Heart left ventricle (tissue), 16 donors: ENCODE results near the gene ACP2. TPM values are rescaled to one million over a fixed set of nuclear protein-coding genes. Genes with fewer than 3 reads are reported as not detected.
A peak's percentile ranks its signal among the peaks of the same experiment; 100 is the strongest.

ENCODE experiments used
- ATAC-seq, 4 donors: fragments of 200-7000 bp; cut with Tn5 transposase; one replicate each; pipeline ENCODE4 v1.9.1; 2020 to 2022; ENCODE audit warnings: moderate library complexity in 4 of 4, mild to moderate bottlenecking in 3 of 4, moderate number of reproducible peaks in 1 of 4
- DNase-seq, 5 donors: peaks; one replicate each; pipeline ENCODE4 v3.0.0-alpha.2; 2020
- H3K27ac ChIP-seq, 12 donors: fragments of 200-600 bp; sonication (generic) in 4 of 12; one replicate each; pipeline versions ENCODE4 v1.5.0 to v1.8.0; 2016 to 2022; ENCODE audit warnings: mild to moderate bottlenecking in 2 of 12
- H3K27me3 ChIP-seq, 9 donors: fragments of 200-600 bp; sonication (generic) in 2 of 9; one replicate each; pipeline versions ENCODE4 v1.5.1 to v1.8.0; 2016 to 2022; ENCODE audit warnings: mild to moderate bottlenecking in 3 of 9
- H3K36me3 ChIP-seq, 9 donors: fragments of 200-600 bp; sonication (generic) in 2 of 9; one replicate each; pipeline versions ENCODE4 v1.5.0 to v1.8.0; 2018 to 2022; ENCODE audit warnings: mild to moderate bottlenecking in 2 of 9
- H3K4me1 ChIP-seq, 12 donors: fragments of 200-600 bp; sonication (generic) in 4 of 12; one replicate each; pipeline versions ENCODE4 v1.5.0 to v1.8.0; 2016 to 2022; ENCODE audit warnings: mild to moderate bottlenecking in 3 of 12
- H3K4me3 ChIP-seq, 12 donors: fragments of 200-600 bp; sonication (generic) in 4 of 12; one replicate each; pipeline versions ENCODE4 v1.5.0 to v1.8.0; 2017 to 2022; ENCODE audit warnings: mild to moderate bottlenecking in 9 of 12, moderate library complexity in 4 of 12
- H3K9me3 ChIP-seq, 12 donors: fragments of 200-600 bp; sonication (generic) in 4 of 12; one replicate each; pipeline versions ENCODE4 v1.5.0 to v1.8.0; 2016 to 2022; ENCODE audit warnings: mild to moderate bottlenecking in 1 of 12
- POLR2A ChIP-seq, 2 donors: fragments of 450-650 bp; IDR thresholded peaks; one replicate each; pipeline ENCODE4 v1.6.1; 2017; ENCODE audit warnings: antibody characterized with exemption in 2 of 2, mild to moderate bottlenecking in 2 of 2, moderate library complexity in 2 of 2
- WGBS, 4 donors: extraction: QIAGEN DNeasy Blood & Tissue Kit in 2 of 4; methylation state at CpG; one replicate each; pipeline versions ENCODE4 v1.1.5 to v1.1.7; 2013 to 2018; 5-methylcytosine and 5-hydroxymethylcytosine counted together
- intact Hi-C, 10 donors: fragments of 100-400 bp; cut with DNase I; formaldehyde crosslinking; loops; one replicate each; pipeline versions ENCODE4 v1.11.1 to v1.14.2; 2022
- polyA plus RNA-seq, 2 donors: library from polyadenylated mRNA; stranded (reverse); fragments of 200-250 nt; gene quantifications; one replicate each; pipeline ENCODE4 v1.2.3, GENCODE V29; 2013
- total RNA-seq, 9 donors: library from RNA; depleted of rRNA in 2 of 9; stranded (reverse); fragments of >200 nt in 2 of 9; fragmentation: NEBNext Ultra II Directional in 3 of 9; extraction: Animal tissue kit (Norgen Biotek cat#: 25700) in 3 of 9; gene quantifications; one replicate each; pipeline versions ENCODE4 v1.1.0 to v1.2.4, GENCODE V29; 2016 to 2023
- TF ChIP-seq, protein P1 (sequence below), 12 donors: fragments of 200-600 bp; sonication (generic) in 4 of 12; IDR thresholded peaks; one replicate each; pipeline versions ENCODE4 v1.5.0 to v1.8.0; 2018 to 2022; ENCODE audit warnings: antibody characterized with exemption in 12 of 12, mild to moderate bottlenecking in 5 of 12
- donor health status: ischemic (EF 13 %, LVEDD 7.1; RV severe dilation, severe dysfunction).
- donor health status: healthy with polysubstance abuse.
- donor health status: DM: no; HTN: yes; CAD: no.
- donor health status: DM: no; HTN: no; CAD: no.
- donor health status: ischemic (EF 25% LVEDD 6.9; RV normal size, moderate dysfunction).
- donor health status: ischemic (EF 25% LVEDD 5.7; RV mildly dilated, moderate dysfunction).
- donor health status: healthy.
- donor health status: DM: yes; HTN: yes; CAD: no.
- donor health status: ischemic (EF 35%, LVEDD 5.7; RV mildly dilated, moderate dysfunction).
- donor health status: nonischemic (EF 11% LVEDD 7.7; RV severe dilation, severe dysfunction).
- donor health status: DM: yes; HTN: yes; CAD: no.
- donor health status: PGD.
- donor health status: ischemic (EF 29% LVEDD 5.4; RV normal size, mild dysfunction).
- donor health status: nonischemic (EF 23%, LVEDD 6.1; RV moderate dilation, normal function).

ACP2 gene
- total and polyA plus RNA-seq, 11 donors: 18.0 to 60.4 (median 26.6) TPM

DNA sequence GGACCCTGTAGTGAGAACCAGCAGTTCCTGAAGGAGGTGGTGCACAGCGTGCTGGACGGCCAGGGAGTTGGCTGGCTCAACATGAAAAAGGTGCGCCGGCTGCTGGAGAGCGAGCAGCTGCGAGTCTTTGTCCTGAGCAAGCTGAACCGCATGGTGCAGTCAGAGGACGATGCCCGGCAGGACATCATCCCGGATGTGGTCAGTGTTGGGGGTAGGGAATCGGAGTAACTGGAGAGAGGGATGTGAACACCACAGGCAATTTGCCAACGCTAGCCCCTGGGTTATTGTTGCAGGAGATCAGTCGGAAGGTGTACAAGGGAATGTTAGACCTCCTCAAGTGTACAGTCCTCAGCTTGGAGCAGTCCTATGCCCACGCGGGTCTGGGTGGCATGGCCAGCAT, 41.2 kb upstream of the ACP2 start:
- no peak for ATAC-seq
- intact Hi-C loops: loop anchor here in 3 of 10 donors (2.0 to 5.0 kb wide), 4 partner anchors 15 to 67 kb away; partner anchors contain the start of gene MYBPC3 (in 1 of the 3)
- Histone ChIP-seq H3K4me3 (no peak overlapping the region), H3K4me1 (peaks cover 0 to 39% (median 5%) of the 10 kb centered on the region in 12 donors), H3K9me3 (no peaks in the 10 kb centered on the region), H3K36me3 (peaks cover 0 to 100% (median 98%) of the 10 kb centered on the region in 9 donors), H3K27ac (no peak overlapping the region), H3K27me3 (no peaks in the 10 kb centered on the region)
- 93 to 95% (median 94%) methylated on average over 15 of the region's 15 CpGs for WGBS, 4 donors
- TF ChIP-seq, protein P1, sequence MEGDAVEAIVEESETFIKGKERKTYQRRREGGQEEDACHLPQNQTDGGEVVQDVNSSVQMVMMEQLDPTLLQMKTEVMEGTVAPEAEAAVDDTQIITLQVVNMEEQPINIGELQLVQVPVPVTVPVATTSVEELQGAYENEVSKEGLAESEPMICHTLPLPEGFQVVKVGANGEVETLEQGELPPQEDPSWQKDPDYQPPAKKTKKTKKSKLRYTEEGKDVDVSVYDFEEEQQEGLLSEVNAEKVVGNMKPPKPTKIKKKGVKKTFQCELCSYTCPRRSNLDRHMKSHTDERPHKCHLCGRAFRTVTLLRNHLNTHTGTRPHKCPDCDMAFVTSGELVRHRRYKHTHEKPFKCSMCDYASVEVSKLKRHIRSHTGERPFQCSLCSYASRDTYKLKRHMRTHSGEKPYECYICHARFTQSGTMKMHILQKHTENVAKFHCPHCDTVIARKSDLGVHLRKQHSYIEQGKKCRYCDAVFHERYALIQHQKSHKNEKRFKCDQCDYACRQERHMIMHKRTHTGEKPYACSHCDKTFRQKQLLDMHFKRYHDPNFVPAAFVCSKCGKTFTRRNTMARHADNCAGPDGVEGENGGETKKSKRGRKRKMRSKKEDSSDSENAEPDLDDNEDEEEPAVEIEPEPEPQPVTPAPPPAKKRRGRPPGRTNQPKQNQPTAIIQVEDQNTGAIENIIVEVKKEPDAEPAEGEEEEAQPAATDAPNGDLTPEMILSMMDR (IDR thresholded peaks at IDR 0.05): no peak
- TF ChIP-seq POLR2A (IDR thresholded peaks at IDR 0.05): no peak
- DNase-seq: no peak

DNA sequence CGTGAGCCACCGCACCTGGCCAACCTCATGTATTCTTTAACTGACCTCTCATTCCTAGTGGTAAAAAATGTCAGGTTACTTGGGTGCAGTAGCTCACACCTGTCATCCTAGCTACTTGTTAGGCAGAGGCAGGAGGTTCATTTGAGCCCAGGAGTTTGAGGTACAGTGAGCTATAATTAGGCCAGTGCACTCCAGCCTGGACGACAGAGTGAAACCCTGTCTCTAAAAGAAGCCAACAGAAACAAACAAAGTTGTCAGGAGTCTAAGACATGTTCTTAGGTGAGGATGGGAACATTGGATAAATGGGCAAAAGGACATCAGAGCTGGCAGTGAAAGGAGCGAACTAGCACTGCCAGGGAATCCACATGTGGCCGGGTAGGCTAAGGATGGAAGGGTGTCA, 39.5 kb upstream of the ACP2 start:
- Histone ChIP-seq H3K9me3 (no peaks in the 10 kb centered on the region), H3K36me3 (peaks cover 4 to 100% (median 99%) of the 10 kb centered on the region in 9 donors), H3K4me1 (peaks cover 0 to 39% (median 5%) of the 10 kb centered on the region in 12 donors), H3K4me3 (no peak overlapping the region), H3K27ac (peak overlapping the region; percentile 8 to 85 (median 73)), H3K27me3 (no peaks in the 10 kb centered on the region)
- ATAC-seq (peak; percentile 75 to 87 (median 80)), DNase-seq (peak in 2 of 5 donors; percentile 46 to 49)
- intact Hi-C loops: loop anchor here in 3 of 10 donors (2.0 to 5.0 kb wide), 4 partner anchors 17 to 69 kb away; partner anchors contain the start of gene MYBPC3 (in 1 of the 3)
- no peak for TF ChIP-seq POLR2A (IDR thresholded peaks at IDR 0.05)
- TF ChIP-seq, protein P1 (IDR thresholded peaks at IDR 0.05): no peak
- WGBS, 4 donors: 60 to 66% (median 63%) methylated on average over 5 of the region's 5 CpGs

DNA sequence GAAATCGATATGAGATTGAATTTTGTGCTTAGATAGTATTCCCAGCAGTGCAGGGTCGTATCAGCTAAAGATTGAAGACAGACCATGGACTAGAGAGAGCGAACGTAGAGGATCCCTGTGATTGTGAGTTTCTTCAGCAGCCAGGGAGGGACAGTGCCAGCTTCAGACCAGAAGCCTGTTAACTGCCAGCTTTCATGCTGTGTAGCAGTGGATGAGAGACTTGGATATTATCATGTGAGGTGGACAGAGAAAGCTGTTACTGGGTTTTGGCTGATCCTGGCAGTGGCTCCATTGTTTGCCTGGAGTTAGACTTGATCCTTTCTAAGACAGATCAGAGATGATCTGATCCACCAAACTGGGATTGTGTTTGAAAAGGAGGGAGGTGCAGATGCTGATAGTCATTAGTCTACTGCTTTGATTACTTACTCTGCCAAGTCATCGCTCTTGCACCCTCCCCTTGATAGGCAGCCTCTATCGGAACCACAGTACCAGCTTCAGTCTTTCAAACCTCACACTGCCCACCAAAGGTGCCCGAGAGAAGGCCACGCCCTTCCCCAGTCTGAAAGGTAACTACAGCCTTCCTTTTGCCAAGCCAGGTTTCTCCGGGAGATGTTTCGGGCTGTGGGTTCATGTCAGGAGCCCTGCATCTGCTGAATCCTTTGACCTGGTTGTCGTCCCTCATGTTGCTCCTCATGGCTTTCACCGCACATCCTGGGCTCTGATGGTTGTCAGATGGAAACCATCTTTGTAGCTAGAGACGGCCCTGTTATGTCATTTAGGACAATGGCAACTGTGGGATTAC, 37.6 kb upstream of the ACP2 start:
- TF ChIP-seq POLR2A (IDR thresholded peaks at IDR 0.05): no peak
- TF ChIP-seq, protein P1 (IDR thresholded peaks at IDR 0.05): no peak
- WGBS, 4 donors: 77 to 87% (median 84%) methylated on average over 13 of the region's 13 CpGs
- peaks cover 4 to 100% (median 99%) of the 10 kb centered on the region in 9 donors for H3K36me3 ChIP-seq
- DNase-seq (no peak), ATAC-seq (peak; percentile 18 to 70 (median 36))
- no peaks in the 10 kb centered on the region for H3K9me3 ChIP-seq
- H3K4me1 ChIP-seq: peaks cover 0 to 39% (median 6%) of the 10 kb centered on the region in 12 donors
- no peak overlapping the region for H3K4me3 ChIP-seq
- intact Hi-C loops: loop anchor here in 3 of 10 donors (5.0 kb wide), 3 partner anchors 36 to 71 kb away; partner anchors contain the start of gene MYBPC3 (in 1 of the 3)
- peak overlapping the region in 9 of 12 donors; percentile 26 to 85 (median 54) for H3K27ac ChIP-seq
- no peaks in the 10 kb centered on the region for H3K27me3 ChIP-seq

DNA sequence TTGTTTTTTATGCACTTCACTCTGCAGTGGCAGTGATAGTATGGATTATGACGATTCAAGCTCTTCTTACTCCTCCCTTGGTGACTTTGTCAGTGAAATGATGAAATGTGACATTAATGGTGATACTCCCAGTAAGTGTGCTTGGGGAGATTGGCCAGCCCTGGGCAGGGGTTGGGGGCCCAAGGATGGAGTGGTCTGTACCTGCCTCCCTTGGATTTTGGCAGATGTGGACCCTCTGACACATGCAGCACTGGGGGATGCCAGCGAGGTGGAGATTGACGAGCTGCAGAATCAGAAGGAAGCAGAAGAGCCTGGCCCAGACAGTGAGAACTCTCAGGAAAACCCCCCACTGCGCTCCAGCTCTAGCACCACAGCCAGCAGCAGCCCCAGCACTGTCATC, 35.5 kb upstream of the ACP2 start:
- 86 to 95% (median 92%) methylated on average over 4 of the region's 4 CpGs for WGBS, 4 donors
- Histone ChIP-seq H3K4me1 (peaks cover 0 to 50% (median 11%) of the 10 kb centered on the region in 12 donors), H3K36me3 (peaks cover 4 to 100% (median 99%) of the 10 kb centered on the region in 9 donors), H3K27ac (no peak overlapping the region), H3K27me3 (no peaks in the 10 kb centered on the region), H3K9me3 (no peaks in the 10 kb centered on the region), H3K4me3 (no peak overlapping the region)
- intact Hi-C loops: no loop called here
- DNase-seq (no peak), ATAC-seq (no peak)
- TF ChIP-seq, protein P1 (IDR thresholded peaks at IDR 0.05): no peak
- no peak for TF ChIP-seq POLR2A (IDR thresholded peaks at IDR 0.05)
